SU-DHL-6 (cell line): Measurements from ENCODE around the gene CLCNKB.
"Not testable (repeated sequence)": the region's sequence is repeated elsewhere in the genome, so short reads cannot be mapped to it uniquely, and the experiment has no call there.

ENCODE experiments used
- CTCF ChIP-seq: fragments of 200-600 bp; sonication (generic); IDR thresholded peaks from one replicate; pipeline ENCODE4 v1.5.1; 2017; ENCODE audit warnings: antibody characterized with exemption, mild to moderate bottlenecking, low read length, moderate library complexity; ENCODE audit not compliant: insufficient read depth, poor library complexity, severe bottlenecking
- EZH2phosphoT487 ChIP-seq: fragments of 200-600 bp; sonication (generic), shearing (Covaris generic); conservative IDR thresholded peaks from 2 replicates; pipeline ENCODE4 v1.6.1; 2018; ENCODE audit warnings: mild to moderate bottlenecking, antibody characterized with exemption, low read length, moderate library complexity, mixed read lengths

DNA sequence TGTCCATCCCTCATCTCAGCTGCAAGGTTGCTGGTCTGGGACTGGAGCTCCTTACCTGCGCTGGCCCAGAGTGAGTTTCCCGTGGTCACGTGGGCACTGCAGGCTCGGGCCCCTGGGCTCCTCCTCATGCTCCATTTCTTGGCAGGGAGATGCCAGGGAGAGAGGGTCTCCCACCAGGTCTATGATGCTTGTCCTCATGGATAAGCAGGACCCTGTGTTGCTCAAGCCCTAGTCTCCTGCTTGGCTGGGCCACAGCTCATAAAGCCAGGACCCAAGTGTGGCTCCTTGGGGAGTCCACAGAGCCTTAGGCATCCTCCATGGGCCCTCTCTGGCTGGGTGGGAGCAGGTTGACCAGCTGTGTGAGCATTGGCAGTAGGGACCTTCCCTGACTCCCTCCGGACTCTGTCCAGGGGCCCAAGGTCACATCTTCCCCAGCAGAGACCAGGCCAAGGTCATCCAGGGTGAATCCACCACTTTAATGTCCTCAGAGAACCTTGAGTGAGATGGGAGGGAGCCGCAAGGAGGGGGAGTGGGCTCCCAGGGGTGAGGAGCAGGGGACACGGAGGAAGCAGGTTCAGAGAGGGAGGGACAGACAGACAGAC is 13.8 kb downstream of the CLCNKB start:
- not testable (repeated sequence) for TF ChIP-seq CTCF, EZH2phosphoT487
